Measurements from ENCODE around the gene IGSF8.

Gene IGSF8

GRCh38 chr1:160139840-160140239 lies 41.4 kb upstream of the IGSF8 start:
- TF ChIP-seq, protein P1, sequence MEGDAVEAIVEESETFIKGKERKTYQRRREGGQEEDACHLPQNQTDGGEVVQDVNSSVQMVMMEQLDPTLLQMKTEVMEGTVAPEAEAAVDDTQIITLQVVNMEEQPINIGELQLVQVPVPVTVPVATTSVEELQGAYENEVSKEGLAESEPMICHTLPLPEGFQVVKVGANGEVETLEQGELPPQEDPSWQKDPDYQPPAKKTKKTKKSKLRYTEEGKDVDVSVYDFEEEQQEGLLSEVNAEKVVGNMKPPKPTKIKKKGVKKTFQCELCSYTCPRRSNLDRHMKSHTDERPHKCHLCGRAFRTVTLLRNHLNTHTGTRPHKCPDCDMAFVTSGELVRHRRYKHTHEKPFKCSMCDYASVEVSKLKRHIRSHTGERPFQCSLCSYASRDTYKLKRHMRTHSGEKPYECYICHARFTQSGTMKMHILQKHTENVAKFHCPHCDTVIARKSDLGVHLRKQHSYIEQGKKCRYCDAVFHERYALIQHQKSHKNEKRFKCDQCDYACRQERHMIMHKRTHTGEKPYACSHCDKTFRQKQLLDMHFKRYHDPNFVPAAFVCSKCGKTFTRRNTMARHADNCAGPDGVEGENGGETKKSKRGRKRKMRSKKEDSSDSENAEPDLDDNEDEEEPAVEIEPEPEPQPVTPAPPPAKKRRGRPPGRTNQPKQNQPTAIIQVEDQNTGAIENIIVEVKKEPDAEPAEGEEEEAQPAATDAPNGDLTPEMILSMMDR (IDR thresholded peaks at IDR 0.05): no peak
- H3K36me3 ChIP-seq: peaks cover 40 to 56% (median 49%) of the 10 kb centered on the region in 3 donors
- DNase-seq: no peak

DNA sequence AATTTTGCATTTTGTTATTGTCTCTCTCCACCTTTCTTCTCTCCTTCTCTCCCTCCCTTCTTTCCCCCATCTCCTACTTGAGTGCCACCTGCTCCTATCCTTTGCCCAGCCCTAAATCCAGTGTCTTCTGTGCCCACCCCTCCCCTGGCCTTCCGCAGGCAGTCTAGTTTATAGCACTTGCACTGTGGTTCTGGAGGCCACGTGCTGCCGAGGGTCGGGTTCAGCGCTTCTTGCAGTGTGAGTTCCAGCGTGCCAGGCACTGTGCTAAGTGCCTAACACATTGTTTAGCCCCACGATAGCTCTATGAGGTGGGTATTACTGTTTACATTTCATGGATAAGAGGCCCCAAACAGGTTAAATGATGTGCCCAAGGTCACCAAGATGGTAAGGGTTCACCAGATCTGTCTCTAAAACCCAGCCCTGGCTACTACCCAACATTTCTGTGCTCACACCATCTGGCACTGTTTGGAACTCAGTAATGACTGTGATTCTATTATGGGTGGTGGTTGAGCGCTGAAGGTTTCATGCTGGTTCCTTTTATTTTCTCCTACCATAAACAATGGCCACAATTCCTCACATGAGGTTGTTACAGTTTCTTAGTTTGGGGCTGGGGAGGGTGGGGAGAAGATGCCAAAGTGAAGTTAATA lies 38.9 kb upstream of the IGSF8 start:
- TF ChIP-seq, protein P1 (IDR thresholded peaks at IDR 0.05): no peak
- peaks cover 0 to 11% (median 3%) of the 10 kb centered on the region in 4 donors for H3K4me1 ChIP-seq
- H3K36me3 ChIP-seq: peaks cover 46 to 66% (median 50%) of the 10 kb centered on the region in 3 donors
- intact Hi-C loops (cut with DNase I; ENCODE audit: low total_unique reads): no loop called here
- no peak overlapping the region for H3K4me3 ChIP-seq
- no peaks in the 10 kb centered on the region for H3K9me3 ChIP-seq
- DNase-seq: no peak
- no peaks in the 10 kb centered on the region for H3K27me3 ChIP-seq
- peak overlapping the region; percentile 21 to 38 for H3K27ac ChIP-seq

More at GRCh38 chr1:160139840-160140239, 41.4 kb upstream of the IGSF8 start:
- Histone ChIP-seq H3K27me3 (no peaks in the 10 kb centered on the region), H3K9me3 (no peaks in the 10 kb centered on the region), H3K4me1 (no peaks in the 10 kb centered on the region), H3K4me3 (no peak overlapping the region), H3K27ac (no peak overlapping the region)
- intact Hi-C loops (cut with DNase I; ENCODE audit: low total_unique reads): no loop called here

DNA sequence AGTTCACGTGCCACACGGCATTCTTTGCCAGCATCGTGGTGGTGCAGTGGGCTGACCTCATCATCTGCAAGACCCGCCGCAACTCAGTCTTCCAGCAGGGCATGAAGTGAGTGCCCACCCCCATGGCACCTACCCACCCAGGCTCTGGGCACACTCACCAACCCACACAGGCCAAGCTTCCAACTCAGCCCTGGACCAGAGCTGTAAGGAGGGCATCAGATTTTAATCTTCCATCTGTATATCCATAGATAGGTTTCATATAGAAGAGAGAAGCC lies 38.4 kb upstream of the IGSF8 start:
- TF ChIP-seq, protein P1 (IDR thresholded peaks at IDR 0.05): no peak
- Histone ChIP-seq H3K27ac (peak overlapping the region; percentile 21 to 38), H3K4me1 (peaks cover 0 to 16% (median 5%) of the 10 kb centered on the region in 4 donors), H3K27me3 (no peaks in the 10 kb centered on the region), H3K9me3 (no peaks in the 10 kb centered on the region), H3K36me3 (peaks cover 46 to 66% (median 50%) of the 10 kb centered on the region in 3 donors), H3K4me3 (no peak overlapping the region)
- no peak for DNase-seq
- intact Hi-C loops (cut with DNase I; ENCODE audit: low total_unique reads): no loop called here

GRCh38 chr1:160136121-160136925 lies 37.9 kb upstream of the IGSF8 start:
- DNase-seq: no peak
- TF ChIP-seq, protein P1 (IDR thresholded peaks at IDR 0.05): no peak
- H3K27ac ChIP-seq: peak overlapping the region in 1 of 2 donors; percentile 93
- intact Hi-C loops (cut with DNase I; ENCODE audit: low total_unique reads): no loop called here
- peaks cover 0 to 22% (median 10%) of the 10 kb centered on the region in 4 donors for H3K4me1 ChIP-seq
- H3K36me3 ChIP-seq: peaks cover 46 to 66% (median 51%) of the 10 kb centered on the region in 3 donors
- no peak overlapping the region for H3K4me3 ChIP-seq
- H3K27me3 ChIP-seq: no peaks in the 10 kb centered on the region
- no peaks in the 10 kb centered on the region for H3K9me3 ChIP-seq

DNA sequence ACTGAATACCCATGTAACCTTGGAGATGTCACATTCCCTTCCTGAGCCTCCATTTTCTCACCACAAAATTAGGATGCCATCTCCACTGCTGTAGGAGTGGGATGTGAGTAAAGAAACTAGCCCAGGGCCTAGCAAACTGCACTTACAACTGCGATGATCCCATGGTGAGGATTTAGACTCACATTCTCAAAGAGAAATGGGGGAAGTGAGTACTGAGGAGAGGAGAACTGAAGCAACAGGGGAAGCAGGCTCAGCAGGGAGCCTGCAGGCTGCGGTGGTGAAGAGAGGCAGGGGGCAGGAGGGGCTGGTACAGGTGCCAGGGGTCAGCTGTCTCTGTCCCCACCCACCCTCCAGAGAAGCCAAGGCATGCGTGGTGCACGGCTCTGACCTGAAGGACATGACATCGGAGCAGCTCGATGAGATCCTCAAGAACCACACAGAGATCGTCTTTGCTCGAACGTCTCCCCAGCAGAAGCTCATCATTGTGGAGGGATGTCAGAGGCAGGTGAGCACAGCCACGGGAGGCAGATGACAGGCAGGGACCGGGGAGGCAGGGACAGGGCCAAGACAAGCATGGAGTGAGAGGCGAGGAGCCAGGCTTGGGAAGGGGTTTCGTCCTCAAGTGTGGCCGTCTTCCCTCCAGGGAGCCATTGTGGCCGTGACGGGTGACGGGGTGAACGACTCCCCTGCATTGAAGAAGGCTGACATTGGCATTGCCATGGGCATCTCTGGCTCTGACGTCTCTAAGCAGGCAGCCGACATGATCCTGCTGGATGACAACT lies 36.6 kb upstream of the IGSF8 start:
- intact Hi-C loops (cut with DNase I; ENCODE audit: low total_unique reads): no loop called here
- TF ChIP-seq, protein P1 (IDR thresholded peaks at IDR 0.05): no peak
- Histone ChIP-seq H3K36me3 (peaks cover 53 to 63% (median 53%) of the 10 kb centered on the region in 3 donors), H3K9me3 (no peaks in the 10 kb centered on the region), H3K27me3 (no peaks in the 10 kb centered on the region), H3K27ac (peak overlapping the region; percentile 74 to 93), H3K4me1 (peaks cover 0 to 35% (median 22%) of the 10 kb centered on the region in 4 donors), H3K4me3 (no peak overlapping the region)
- DNase-seq: peak in 1 of 2 donors; percentile 53

All from tibial artery (tissue), 4 donors.